T-helper 1 cell treated with Interleukin-12 subunit alpha and Interleukin-12 subunit beta and Interleukin-4 antibody, amounts not matched to agents 30 μg/mL and 1 μg/mL, for 36 hours (primary cell): ENCODE results near the gene MATN1.

Experiments used
- H3K27ac Mint-ChIP-seq: one replicate; pipeline ENCODE4 v1.8.0; 2021; ENCODE audit warnings: mild to moderate bottlenecking, mixed read lengths
- H3K27me3 Mint-ChIP-seq: one replicate; pipeline ENCODE4 v1.8.0; 2021; ENCODE audit warnings: low read depth, mixed read lengths
- H3K36me3 Mint-ChIP-seq: one replicate; pipeline ENCODE4 v1.8.0; 2021; ENCODE audit warnings: low read depth, mixed read lengths
- H3K4me1 Mint-ChIP-seq: one replicate; pipeline ENCODE4 v1.8.0; 2021; ENCODE audit warnings: low read depth, mixed read lengths
- H3K4me3 Mint-ChIP-seq: one replicate; pipeline ENCODE4 v1.8.0; 2021; ENCODE audit warnings: mild to moderate bottlenecking, moderate library complexity, mixed read lengths
- H3K9me3 Mint-ChIP-seq: one replicate; pipeline ENCODE4 v1.8.0; 2021; ENCODE audit warnings: mixed read lengths

The MATN1 gene

DNA sequence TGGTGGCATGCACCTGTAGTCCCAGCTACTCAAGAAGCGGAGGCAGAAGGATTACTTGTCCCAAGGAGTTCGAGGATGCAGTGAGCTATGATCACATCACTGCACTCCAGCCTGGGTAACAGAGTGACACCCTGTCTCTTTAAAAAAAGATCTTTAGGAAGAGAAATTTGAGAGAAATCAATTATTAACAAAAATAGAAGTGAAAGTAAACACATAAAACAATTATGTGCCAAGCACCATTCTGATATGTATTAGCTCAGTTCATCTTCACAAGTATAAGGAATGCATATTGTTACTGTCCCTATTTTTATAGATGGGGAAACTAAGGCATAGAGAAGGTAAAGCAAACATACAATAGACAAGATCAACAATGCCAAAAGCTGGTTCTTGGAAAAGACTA is 48.1 kb downstream of the MATN1 start:
- Mint-ChIP-seq H3K4me3 (no peak overlapping the region), H3K27ac (no peak overlapping the region), H3K9me3 (peaks cover 16% of the 10 kb centered on the region), H3K27me3 (peaks cover 17% of the 10 kb centered on the region), H3K36me3 (no peaks in the 10 kb centered on the region), H3K4me1 (no peaks in the 10 kb centered on the region)

DNA sequence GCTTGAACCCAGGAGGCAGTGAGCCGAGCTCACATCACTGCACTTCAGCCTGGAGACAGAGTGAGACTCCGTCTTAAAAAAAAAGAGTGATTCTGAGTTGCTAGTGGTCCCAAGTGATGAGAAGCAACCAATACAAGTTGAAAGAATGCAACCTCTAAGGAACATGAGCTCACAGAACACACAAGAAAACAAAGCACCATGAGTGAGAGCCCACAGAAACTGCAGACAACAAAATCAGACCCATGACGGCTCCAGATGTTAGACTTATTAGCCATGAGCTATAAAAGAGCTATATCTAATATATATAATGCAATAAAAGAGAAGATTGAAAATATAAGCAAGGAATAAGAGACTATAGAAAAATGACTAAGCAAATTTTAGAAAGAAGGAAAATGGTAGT is 50.0 kb downstream of the MATN1 start:
- no peaks in the 10 kb centered on the region for H3K4me1 Mint-ChIP-seq
- no peak overlapping the region for H3K4me3 Mint-ChIP-seq
- peaks cover 17% of the 10 kb centered on the region for H3K27me3 Mint-ChIP-seq
- peaks cover 11% of the 10 kb centered on the region for H3K9me3 Mint-ChIP-seq
- no peak overlapping the region for H3K27ac Mint-ChIP-seq
- no peaks in the 10 kb centered on the region for H3K36me3 Mint-ChIP-seq

GRCh38 chr1:30672661-30673060 is 50.7 kb downstream of the MATN1 start:
- no peaks in the 10 kb centered on the region for H3K4me1 Mint-ChIP-seq
- H3K27me3 Mint-ChIP-seq: peaks cover 17% of the 10 kb centered on the region
- H3K36me3 Mint-ChIP-seq: no peaks in the 10 kb centered on the region
- H3K27ac Mint-ChIP-seq: no peak overlapping the region
- H3K4me3 Mint-ChIP-seq: no peak overlapping the region
- H3K9me3 Mint-ChIP-seq: peaks cover 11% of the 10 kb centered on the region

DNA sequence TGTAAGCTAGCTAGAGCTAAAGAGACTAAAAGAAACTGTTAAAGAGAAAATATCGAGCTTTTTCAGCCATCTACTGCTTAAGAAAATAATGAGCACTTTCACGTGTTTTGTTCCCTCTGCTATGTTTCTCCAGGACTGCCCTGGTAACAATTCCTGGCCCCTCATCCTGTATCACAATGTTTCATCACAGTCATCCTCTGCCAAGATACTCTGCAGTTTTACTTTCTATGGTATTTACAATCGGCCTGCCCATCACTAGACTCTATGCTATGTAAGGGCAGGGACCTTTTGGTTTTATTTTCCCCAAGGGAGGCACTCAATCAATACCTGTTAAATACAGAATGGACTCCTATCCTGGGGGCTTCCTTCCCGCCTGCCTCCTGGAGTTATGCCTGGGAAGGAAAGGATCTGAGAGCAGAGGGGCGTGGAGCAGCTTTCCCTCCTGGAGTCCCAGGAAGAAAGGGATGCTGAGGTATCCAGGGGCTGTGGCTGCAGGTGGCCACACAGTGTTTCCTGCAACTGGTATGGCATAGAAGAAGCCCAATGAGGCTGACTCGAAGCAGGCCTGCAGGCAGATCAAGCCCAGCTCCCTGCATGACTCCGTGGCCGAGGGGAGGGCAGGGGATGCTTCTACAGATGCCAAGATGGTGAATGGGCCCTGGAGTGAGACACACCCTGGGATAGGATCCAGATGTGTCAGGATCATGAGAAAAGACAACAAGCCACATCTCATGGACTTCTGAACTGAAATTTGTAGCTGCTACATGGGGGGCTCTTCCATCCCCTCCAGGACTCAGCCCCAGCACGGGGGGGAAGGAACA is 52.9 kb downstream of the MATN1 start:
- Mint-ChIP-seq H3K27me3 (peaks cover 16% of the 10 kb centered on the region), H3K27ac (no peak overlapping the region), H3K36me3 (no peaks in the 10 kb centered on the region), H3K4me1 (no peaks in the 10 kb centered on the region), H3K9me3 (peaks cover 11% of the 10 kb centered on the region), H3K4me3 (no peak overlapping the region)

GRCh38 chr1:30668546-30669327 is 54.6 kb downstream of the MATN1 start:
- Mint-ChIP-seq H3K4me3 (no peak overlapping the region), H3K27me3 (peaks cover 3% of the 10 kb centered on the region), H3K4me1 (no peaks in the 10 kb centered on the region), H3K36me3 (no peaks in the 10 kb centered on the region), H3K9me3 (peaks cover 5% of the 10 kb centered on the region), H3K27ac (no peak overlapping the region)

DNA sequence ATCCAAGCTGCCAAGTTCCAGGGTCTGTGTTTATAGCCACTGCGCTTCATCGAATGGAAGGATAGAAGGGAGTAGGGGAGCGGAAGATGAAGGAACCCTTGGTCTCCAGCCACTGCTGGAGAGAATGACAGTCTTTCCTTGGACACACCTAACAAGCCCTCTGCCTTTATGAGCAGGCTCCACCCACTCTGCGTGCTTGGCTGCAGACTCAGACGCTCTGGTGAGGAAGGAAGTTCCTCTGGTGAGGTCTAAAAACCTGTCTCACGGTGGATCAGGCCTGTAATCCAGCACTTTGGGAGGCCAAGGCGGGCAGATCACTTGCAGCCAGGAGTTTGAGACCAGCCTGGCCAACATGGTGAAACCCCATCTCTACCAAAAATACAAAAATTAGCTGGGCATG is 55.4 kb downstream of the MATN1 start:
- Mint-ChIP-seq H3K36me3 (no peaks in the 10 kb centered on the region), H3K9me3 (no peaks in the 10 kb centered on the region), H3K4me3 (no peak overlapping the region), H3K27ac (no peak overlapping the region), H3K4me1 (no peaks in the 10 kb centered on the region), H3K27me3 (no peaks in the 10 kb centered on the region)

GRCh38 chr1:30666756-30667273 is 56.6 kb downstream of the MATN1 start:
- H3K27me3 Mint-ChIP-seq: no peaks in the 10 kb centered on the region
- no peaks in the 10 kb centered on the region for H3K4me1 Mint-ChIP-seq
- H3K4me3 Mint-ChIP-seq: no peak overlapping the region
- no peak overlapping the region for H3K27ac Mint-ChIP-seq
- no peaks in the 10 kb centered on the region for H3K36me3 Mint-ChIP-seq
- H3K9me3 Mint-ChIP-seq: no peaks in the 10 kb centered on the region

DNA sequence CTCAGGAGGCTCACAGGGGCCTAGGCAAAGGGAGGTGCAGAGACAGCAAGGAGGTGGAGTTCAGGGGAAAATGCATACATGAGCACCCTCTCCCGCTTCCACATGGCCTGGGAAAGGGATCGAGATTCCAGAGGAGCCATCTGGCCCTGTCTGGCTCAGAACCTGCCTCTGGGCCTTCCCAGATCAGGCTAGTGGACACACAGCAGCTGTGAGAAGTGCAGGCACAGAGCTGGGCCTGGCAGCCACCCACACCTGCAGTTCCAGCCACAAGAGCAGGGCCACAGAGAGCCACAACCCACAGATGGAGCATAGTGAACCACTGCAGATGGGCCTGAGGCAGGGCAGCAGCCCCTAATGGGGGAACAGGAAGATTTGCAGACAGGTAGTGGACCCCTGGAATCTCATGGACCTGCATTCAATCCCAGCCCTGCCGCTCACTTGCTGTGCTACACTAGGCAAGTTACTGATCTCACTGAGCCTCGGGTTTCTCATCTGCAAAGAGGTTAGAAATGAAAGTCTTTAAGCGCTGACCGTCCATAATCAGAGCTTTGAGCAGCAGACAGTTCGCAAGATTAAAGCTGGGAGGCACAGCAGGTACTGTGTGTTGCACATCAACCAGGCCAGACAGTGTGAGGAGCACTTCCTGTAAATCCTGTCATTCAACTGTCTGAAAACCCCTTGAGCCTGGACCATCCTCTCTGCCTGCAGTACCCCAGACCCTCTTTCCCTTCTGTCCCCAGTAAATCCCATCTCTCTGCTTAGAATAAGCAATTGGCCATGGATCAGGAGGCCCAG is 58.0 kb downstream of the MATN1 start:
- no peaks in the 10 kb centered on the region for H3K9me3 Mint-ChIP-seq
- H3K27me3 Mint-ChIP-seq: no peaks in the 10 kb centered on the region
- no peak overlapping the region for H3K4me3 Mint-ChIP-seq
- H3K27ac Mint-ChIP-seq: no peak overlapping the region
- H3K36me3 Mint-ChIP-seq: no peaks in the 10 kb centered on the region
- H3K4me1 Mint-ChIP-seq: no peaks in the 10 kb centered on the region

DNA sequence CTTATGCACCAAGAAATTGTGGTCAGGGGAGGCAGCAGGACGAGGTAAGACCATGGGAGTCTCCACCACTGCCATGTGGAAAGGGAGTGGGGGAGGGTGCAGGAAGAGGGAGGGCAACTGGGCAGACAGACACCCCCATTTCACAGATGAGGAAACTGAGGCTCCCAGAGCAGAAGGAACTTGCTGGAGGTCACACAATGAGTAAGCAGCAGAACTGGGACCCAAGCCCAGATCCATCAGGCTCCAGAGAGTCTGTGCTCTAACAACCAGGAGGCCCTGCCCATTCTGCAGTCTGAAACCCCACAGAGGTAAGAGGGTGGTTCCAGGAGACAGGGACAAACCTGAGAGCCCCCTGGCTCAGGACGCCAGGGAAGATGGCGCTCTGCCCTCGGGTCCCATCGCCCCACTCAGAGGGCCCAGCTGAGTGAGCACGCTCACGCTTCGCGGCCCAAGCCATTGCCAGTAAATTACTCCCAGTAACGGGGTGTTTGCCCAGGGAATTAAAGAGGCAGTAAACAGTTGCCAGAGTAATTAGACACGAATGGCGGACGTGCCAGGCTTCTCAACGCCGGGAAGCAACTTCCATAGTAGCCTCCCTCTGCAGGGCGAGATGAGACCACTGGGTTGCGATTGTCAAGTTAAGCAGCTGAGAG is 59.2 kb downstream of the MATN1 start:
- H3K27me3 Mint-ChIP-seq: no peaks in the 10 kb centered on the region
- H3K9me3 Mint-ChIP-seq: no peaks in the 10 kb centered on the region
- H3K4me1 Mint-ChIP-seq: no peaks in the 10 kb centered on the region
- no peaks in the 10 kb centered on the region for H3K36me3 Mint-ChIP-seq
- H3K27ac Mint-ChIP-seq: no peak overlapping the region
- H3K4me3 Mint-ChIP-seq: no peak overlapping the region

DNA sequence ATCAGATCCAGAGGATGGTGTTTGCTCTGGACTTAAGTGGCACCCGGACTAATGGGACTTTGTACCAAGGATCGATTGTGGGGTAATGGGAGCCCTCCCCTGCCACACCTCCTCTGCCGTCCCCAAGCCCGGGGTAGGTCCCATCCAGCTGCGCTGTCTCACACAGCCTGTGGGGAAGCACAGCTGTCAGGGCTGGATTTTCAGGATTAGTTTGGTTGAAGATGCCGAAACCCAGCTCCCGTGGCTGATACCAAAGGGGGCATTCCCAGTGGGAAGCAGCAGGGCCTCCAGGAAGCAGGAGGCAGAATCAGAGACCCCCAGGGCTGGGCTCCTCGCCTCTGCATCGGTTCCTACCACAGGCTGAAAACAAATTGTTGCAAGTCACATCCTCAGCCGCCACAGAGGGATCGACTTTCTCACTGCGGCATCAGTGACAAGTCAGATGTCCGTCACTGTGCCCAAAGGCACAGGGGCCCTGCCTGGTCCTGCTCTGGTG is 59.7 kb downstream of the MATN1 start:
- H3K27me3 Mint-ChIP-seq: no peaks in the 10 kb centered on the region
- no peak overlapping the region for H3K4me3 Mint-ChIP-seq
- no peaks in the 10 kb centered on the region for H3K9me3 Mint-ChIP-seq
- H3K36me3 Mint-ChIP-seq: no peaks in the 10 kb centered on the region
- no peak overlapping the region for H3K27ac Mint-ChIP-seq
- no peaks in the 10 kb centered on the region for H3K4me1 Mint-ChIP-seq

- no peaks in the 10 kb centered on the region for H3K36me3 Mint-ChIP-seq
- H3K4me3 Mint-ChIP-seq: no peak overlapping the region
- no peaks in the 10 kb centered on the region for H3K9me3 Mint-ChIP-seq
- H3K27ac Mint-ChIP-seq: no peak overlapping the region
- H3K27me3 Mint-ChIP-seq: no peaks in the 10 kb centered on the region
- no peaks in the 10 kb centered on the region for H3K4me1 Mint-ChIP-seq
These were observed 61.0 kb downstream of the MATN1 start for GRCh38 chr1:30662291-30662840.

DNA sequence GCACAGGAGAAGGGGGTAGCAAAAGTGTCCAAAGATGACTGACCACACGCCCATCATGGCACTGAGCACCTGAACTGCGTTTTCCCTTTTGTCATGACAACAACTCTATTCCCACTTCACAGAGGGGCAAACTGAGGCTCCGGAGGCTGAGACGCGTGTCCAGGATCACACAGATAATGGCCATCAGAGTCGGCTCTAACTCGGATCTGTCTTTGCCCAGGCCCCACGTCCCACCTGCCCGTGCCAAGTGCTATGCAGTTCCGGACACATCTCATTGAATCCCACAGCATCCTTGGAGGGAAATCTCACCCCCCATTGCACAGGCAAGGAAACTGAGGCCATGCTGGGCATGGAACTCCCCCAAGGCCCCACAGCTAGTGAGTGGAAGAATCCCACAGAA is 62.1 kb downstream of the MATN1 start:
- no peaks in the 10 kb centered on the region for H3K36me3 Mint-ChIP-seq
- H3K4me3 Mint-ChIP-seq: no peak overlapping the region
- H3K4me1 Mint-ChIP-seq: no peaks in the 10 kb centered on the region
- H3K27ac Mint-ChIP-seq: no peak overlapping the region
- H3K27me3 Mint-ChIP-seq: no peaks in the 10 kb centered on the region
- H3K9me3 Mint-ChIP-seq: no peaks in the 10 kb centered on the region
